GM11168 (cell line): ENCODE measurements around the gene SNED1.

Experiments
- in situ Hi-C: fragments of 300-500 bp; cut with MboI; formaldehyde crosslinking; loops from one replicate; pipeline ENCODE4 v1.12.0; 2022; ENCODE audit warnings: low sequenced_read_pairs; ENCODE audit not compliant: unreplicated experiment

Gene SNED1

GRCh38 chr2:240997856-240998705 lies at the start of gene SNED1:
Gene SNED1, plus strand, starts transcription at chr2:240998618. Its CDS starts 220 bp downstream, at chr2:240998838.
- in situ Hi-C loops, result no loop called here

GRCh38 chr2:240948905-240949790 lies 49.3 kb upstream of the SNED1 start:
- in situ Hi-C loops, result no loop called here

GRCh38 chr2:240949791-240950705 lies 48.4 kb upstream of the SNED1 start:
- in situ Hi-C loops, result no loop called here

GRCh38 chr2:240951045-240951594 lies 47.3 kb upstream of the SNED1 start:
- in situ Hi-C loops, result no loop called here

- in situ Hi-C loops, result no loop called here
These were observed 45.7 kb upstream of the SNED1 start for GRCh38 chr2:240952496-240953246.

GRCh38 chr2:240953426-240954410 lies 44.7 kb upstream of the SNED1 start:
- in situ Hi-C loops, result no loop called here

- in situ Hi-C loops, result no loop called here
These were observed 43.7 kb upstream of the SNED1 start for GRCh38 chr2:240954436-240955305.

GRCh38 chr2:240955306-240956170 lies 42.9 kb upstream of the SNED1 start:
- in situ Hi-C loops, result no loop called here

- in situ Hi-C loops, result no loop called here
These were observed 42.1 kb upstream of the SNED1 start for GRCh38 chr2:240956171-240956934.

- in situ Hi-C loops, result no loop called here
These were observed 41.3 kb upstream of the SNED1 start for GRCh38 chr2:240956935-240957655.

GRCh38 chr2:240957656-240958365 lies 40.6 kb upstream of the SNED1 start:
- in situ Hi-C loops, result no loop called here

GRCh38 chr2:240958366-240959213 lies 39.8 kb upstream of the SNED1 start:
- in situ Hi-C loops, result no loop called here

- in situ Hi-C loops, result no loop called here
These were observed 39.0 kb upstream of the SNED1 start for GRCh38 chr2:240959214-240959940.
